A673 (cell line): ENCODE data around the gene VAV1. TPM values are rescaled to one million over a fixed set of nuclear protein-coding genes. Genes with fewer than 3 reads are reported as not detected.
"Not testable (repeated sequence)": the region's sequence is repeated elsewhere in the genome, so short reads cannot be mapped to it uniquely, and the experiment has no call there.

Source experiments
- BruUV-seq: library from RNA; stranded (reverse); fragments of 400-500 nt; replicated peaks from 2 replicates; lab custom pipeline; 2021; lab: Mats Ljungman, UMichigan
- CTCF ChIA-PET: fragments of 300-600 bp; sonication (Branson Sonifier 250); formaldehyde crosslinking; loops from one replicate; lab custom pipeline; 2022; ENCODE audit warnings: antibody characterized with exemption; lab: Charles Lee
- POLR2A ChIA-PET: fragments of 300-600 bp; sonication (Branson Sonifier 250); formaldehyde crosslinking; loops from one replicate; lab custom pipeline; 2022; ENCODE audit warnings: antibody characterized with exemption; ENCODE audit not compliant: low non-redundant PET; lab: Charles Lee
- DNase-seq: peaks from one replicate; pipeline ENCODE4 v3.0.0-alpha.2; 2015; ENCODE audit warnings: low spot score
- H3K27ac ChIP-seq: fragments of 200-600 bp; sonication (generic); 2 replicates; pipeline ENCODE4 v1.5.1; 2016; ENCODE audit warnings: mixed run types, low read depth, mild to moderate bottlenecking, mixed read lengths, antibody characterized with exemption, low read length; ENCODE audit not compliant: poor library complexity, severe bottlenecking
- H3K27me3 ChIP-seq: fragments of 200-600 bp; sonication (generic); replicated peaks from 2 replicates; pipeline ENCODE4 v1.6.1; 2017; ENCODE audit warnings: mixed run types, low read depth, mild to moderate bottlenecking, mixed read lengths, antibody characterized with exemption, low read length; ENCODE audit not compliant: insufficient read depth, poor library complexity
- H3K36me3 ChIP-seq: fragments of 200-600 bp; sonication (generic); 2 replicates; pipeline ENCODE4 v1.6.1; 2016; ENCODE audit warnings: mixed run types, mild to moderate bottlenecking, mixed read lengths, antibody characterized with exemption, low read length; ENCODE audit not compliant: insufficient read depth, poor library complexity, severe bottlenecking
- H3K4me1 ChIP-seq: fragments of 200-600 bp; sonication (generic); 2 replicates; pipeline ENCODE4 v1.6.1; 2017; ENCODE audit warnings: mixed run types, mild to moderate bottlenecking, mixed read lengths, antibody characterized with exemption, low read length; ENCODE audit not compliant: insufficient read depth, poor library complexity, severe bottlenecking
- H3K4me3 ChIP-seq: fragments of 200-600 bp; sonication (generic); 2 replicates; pipeline ENCODE4 v1.5.1; 2016; ENCODE audit warnings: low read depth, mixed run types, mild to moderate bottlenecking, mixed read lengths, low read length; ENCODE audit not compliant: poor library complexity, severe bottlenecking
- H3K9me3 ChIP-seq: fragments of 200-600 bp; sonication (generic); 2 replicates; pipeline ENCODE4 v1.6.1; 2016; ENCODE audit warnings: mixed run types, low read depth, mild to moderate bottlenecking, mixed read lengths, antibody characterized with exemption, low read length; ENCODE audit not compliant: poor library complexity, severe bottlenecking
- CTCF ChIP-seq: fragments of 300-800, 200-600 bp; sonication (generic); conservative IDR thresholded peaks from 2 replicates; pipeline ENCODE4 v1.5.1; 2017; ENCODE audit warnings: low read depth, mild to moderate bottlenecking, antibody characterized with exemption, low read length, moderate library complexity, mixed read lengths
- EZH2 ChIP-seq: fragments of 200-600 bp; sonication (generic); IDR thresholded peaks from 2 replicates; pipeline ENCODE4 v1.6.1; 2017; ENCODE audit warnings: borderline replicate concordance, low read depth, mild to moderate bottlenecking, mixed read lengths, antibody characterized with exemption, low read length; ENCODE audit not compliant: poor library complexity, severe bottlenecking
- intact Hi-C: fragments of 100-400 bp; cut with micrococcal nuclease; formaldehyde crosslinking; loops from one replicate; pipeline ENCODE4 v1.10.0; 2022; ENCODE audit not compliant: unreplicated experiment
- total RNA-seq: library from RNA; stranded (reverse); gene quantifications from 2 replicates; pipeline ENCODE4 v1.2.3, GENCODE V29; 2021

Gene VAV1
- total RNA-seq, 1 experiment from 2014 or later: 51.6 TPM

DNA sequence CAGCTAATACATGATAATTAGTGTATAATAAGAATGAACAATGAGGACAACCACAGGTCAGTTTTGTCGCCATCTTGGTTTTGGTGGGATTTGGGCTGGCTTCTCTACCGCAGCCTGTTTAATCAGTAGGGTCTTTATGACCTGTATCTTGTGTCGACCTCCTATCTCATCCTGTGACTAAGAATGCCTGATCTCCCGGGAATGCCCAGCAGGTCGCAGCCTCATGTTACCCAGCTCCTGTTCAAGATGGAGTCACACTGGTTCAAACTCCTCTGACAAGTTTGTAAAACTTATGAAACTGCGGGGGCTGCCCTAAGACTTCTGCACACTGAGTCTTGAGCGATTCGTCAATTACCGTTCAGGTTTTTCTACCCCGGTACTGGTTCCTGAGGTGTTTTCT, 93.3 kb downstream of the VAV1 start:
- TF ChIP-seq EZH2 (no peak), CTCF (no peak)
- CTCF ChIA-PET: no interaction called here
- POLR2A ChIA-PET: no interaction called here

GRCh38 chr19:6866741-6867151, 94.2 kb downstream of the VAV1 start:
- TF ChIP-seq CTCF (no peak), EZH2 (no peak)
- POLR2A ChIA-PET: no interaction called here
- no peak for DNase-seq
- Histone ChIP-seq H3K4me3 (no peak overlapping the region), H3K27me3 (no peaks in the 10 kb centered on the region), H3K4me1 (no peaks in the 10 kb centered on the region), H3K36me3 (no peaks in the 10 kb centered on the region), H3K27ac (no peak overlapping the region), H3K9me3 (no peaks in the 10 kb centered on the region)
- CTCF ChIA-PET: no interaction called here
- BruUV-seq: no TSS peak
- intact Hi-C loops: no loop called here

More for the DNA sequence above, 93.3 kb downstream of the VAV1 start:
- H3K36me3 ChIP-seq: no peaks in the 10 kb centered on the region
- H3K4me3 ChIP-seq: no peak overlapping the region
- H3K27ac ChIP-seq: no peak overlapping the region
- BruUV-seq: no TSS peak
- intact Hi-C loops: no loop called here
- no peaks in the 10 kb centered on the region for H3K27me3 ChIP-seq
- H3K9me3 ChIP-seq: no peaks in the 10 kb centered on the region
- H3K4me1 ChIP-seq: no peaks in the 10 kb centered on the region
- no peak for DNase-seq

GRCh38 chr19:6868351-6868750, 95.8 kb downstream of the VAV1 start:
- H3K4me3 ChIP-seq: no peak overlapping the region
- POLR2A ChIA-PET: no interaction called here
- no peak for TF ChIP-seq EZH2
- TF ChIP-seq CTCF: no peak
- intact Hi-C loops: no loop called here
- H3K27ac ChIP-seq: no peak overlapping the region
- CTCF ChIA-PET: no interaction called here
- H3K9me3 ChIP-seq: no peaks in the 10 kb centered on the region
- no peaks in the 10 kb centered on the region for H3K36me3 ChIP-seq
- H3K27me3 ChIP-seq: no peaks in the 10 kb centered on the region
- H3K4me1 ChIP-seq: no peaks in the 10 kb centered on the region
- DNase-seq: peak; percentile 34
- no TSS peak for BruUV-seq

- H3K4me1 ChIP-seq, H3K9me3 ChIP-seq, DNase-seq, H3K36me3 ChIP-seq, H3K4me3 ChIP-seq, POLR2A ChIA-PET, H3K27me3 ChIP-seq, BruUV-seq, intact Hi-C loops, H3K27ac ChIP-seq, CTCF ChIA-PET: not testable (repeated sequence)
Observed at GRCh38 chr19:6869151-6869882, 96.8 kb downstream of the VAV1 start.
